HPDE6-E6E7 (cell line): ENCODE data around the gene FURIN.
A peak's percentile ranks its signal among the peaks of the same experiment; 100 is the strongest.
"Not testable (repeated sequence)": the region's sequence is repeated elsewhere in the genome, so short reads cannot be mapped to it uniquely, and the experiment has no call there.

Experiments
- DNase-seq: peaks from one replicate; pipeline ENCODE4 v3.0.0; 2011; ENCODE audit warnings: missing footprints; ENCODE audit errors: extremely low spot score

Gene FURIN

DNA sequence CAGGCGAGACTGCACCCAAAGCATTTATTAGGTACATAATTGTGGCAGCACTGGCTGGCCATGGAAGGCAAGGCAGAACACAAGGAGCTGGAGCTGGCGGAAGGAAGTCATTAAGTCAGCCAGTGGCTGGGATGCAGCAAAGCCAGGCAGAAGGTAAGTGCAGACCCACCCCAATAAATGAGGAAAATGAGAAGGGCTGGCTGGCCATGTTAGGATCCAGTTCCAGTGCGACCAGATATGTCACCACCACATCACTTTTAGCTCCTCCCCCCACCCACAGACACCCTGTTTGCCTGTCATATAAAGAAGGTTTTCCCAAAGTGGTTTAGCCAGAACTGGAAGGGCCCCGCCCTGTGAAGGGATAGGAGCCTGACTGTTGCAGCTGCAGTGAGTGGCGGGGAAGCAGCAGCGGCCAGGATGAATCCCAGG, at the start of gene FURIN:
TSS of gene FURIN (plus strand) at position 328 of the 429 bp plus-strand sequence. CDS start 7,153 bp downstream, outside the sequence.
- no peak for DNase-seq

DNA sequence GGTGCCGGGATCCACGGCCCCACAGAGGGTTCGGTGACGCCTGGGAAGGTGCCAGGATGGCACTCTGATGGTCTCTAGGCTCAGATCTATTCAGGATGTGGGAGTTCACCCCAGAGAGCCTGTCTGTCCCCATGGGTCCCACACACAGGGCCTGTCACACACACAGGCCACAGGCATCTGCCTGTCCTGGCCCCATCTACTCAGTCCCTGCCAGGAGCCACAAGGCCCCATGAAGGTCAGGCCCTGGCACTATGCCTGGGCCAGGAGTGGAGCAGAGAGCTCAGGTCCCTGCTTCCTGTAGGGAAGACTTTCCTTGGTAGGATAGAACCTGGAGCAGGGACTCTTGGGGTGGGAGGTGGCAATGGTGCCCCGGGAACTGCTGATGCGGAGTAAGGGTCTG, 49.0 kb upstream of the FURIN start:
- no peak for DNase-seq

DNA sequence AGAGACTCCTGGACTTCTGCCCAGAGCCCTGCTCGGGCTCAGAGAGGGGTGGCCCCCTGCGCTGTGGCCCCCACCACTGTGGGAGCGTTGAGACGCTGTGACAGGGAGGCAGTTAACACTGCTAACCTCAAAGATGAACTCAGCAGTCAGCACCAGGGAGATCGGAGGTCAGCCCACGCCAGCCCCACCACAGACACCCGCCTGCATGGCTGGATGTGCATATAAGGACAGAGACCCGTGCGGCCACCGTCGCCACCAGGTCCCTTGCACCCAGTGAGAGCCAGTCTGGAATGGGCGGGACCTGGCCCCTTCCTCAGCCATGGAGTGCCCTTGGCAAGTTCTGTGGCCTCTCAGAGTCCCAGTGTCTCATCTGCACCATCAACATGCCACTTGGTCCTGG, 48.5 kb upstream of the FURIN start:
- no peak for DNase-seq

DNA sequence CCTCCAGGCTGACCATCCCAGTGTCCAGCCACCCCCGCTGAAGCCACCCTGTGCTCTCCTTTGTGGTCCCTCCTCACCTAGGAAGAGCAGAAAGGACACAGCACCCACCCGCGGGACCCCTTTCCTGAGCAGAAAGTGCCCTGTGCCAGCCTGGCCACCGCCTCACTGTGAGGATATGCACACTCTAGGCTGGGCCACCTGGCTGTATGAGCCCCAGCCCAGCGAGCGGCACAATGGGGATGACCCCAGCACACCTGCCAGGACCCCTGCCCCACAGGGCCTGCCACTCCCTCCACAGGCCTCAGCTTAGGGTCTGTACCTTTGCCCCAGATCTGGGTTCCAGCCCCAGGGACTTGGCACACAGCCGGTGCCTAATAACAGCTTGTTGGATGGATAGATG, 47.9 kb upstream of the FURIN start:
- DNase-seq, result no peak

DNA sequence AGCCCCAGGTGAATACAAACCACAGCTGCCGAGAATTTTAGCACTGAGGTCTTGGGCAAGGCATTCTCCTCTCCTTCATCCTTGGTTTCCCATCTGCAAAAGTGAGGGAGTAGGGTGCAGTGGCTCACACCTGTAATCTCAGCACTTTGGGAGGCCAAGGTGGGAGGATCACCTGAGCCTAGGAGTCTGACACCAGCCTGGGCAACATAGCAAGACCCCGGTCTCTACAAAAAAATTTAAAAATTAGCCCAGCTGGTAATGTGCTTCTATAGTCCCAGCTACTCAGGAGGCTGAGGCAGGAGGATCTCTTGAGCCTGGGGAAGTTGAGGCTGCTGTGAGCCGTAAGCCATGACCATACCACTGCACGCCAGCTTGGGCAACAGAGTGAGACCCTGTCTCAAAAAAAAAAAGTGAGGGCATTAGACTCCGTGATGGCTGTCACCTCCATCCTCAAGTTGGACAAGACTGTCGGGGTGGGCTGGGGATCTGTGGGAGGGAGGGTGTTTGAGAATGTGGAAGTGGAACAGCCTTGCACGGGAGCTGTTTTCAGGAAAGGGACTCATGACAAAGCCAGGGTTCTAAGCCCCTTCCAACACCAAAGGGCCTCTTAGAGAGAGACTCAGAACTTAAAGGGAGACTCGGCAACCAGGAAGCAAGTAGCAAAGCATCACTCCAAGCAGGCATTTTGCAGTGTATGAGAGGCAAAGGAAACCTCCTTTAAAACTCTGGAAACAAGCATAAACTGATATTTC, 46.0 kb upstream of the FURIN start:
- DNase-seq, result no peak

DNA sequence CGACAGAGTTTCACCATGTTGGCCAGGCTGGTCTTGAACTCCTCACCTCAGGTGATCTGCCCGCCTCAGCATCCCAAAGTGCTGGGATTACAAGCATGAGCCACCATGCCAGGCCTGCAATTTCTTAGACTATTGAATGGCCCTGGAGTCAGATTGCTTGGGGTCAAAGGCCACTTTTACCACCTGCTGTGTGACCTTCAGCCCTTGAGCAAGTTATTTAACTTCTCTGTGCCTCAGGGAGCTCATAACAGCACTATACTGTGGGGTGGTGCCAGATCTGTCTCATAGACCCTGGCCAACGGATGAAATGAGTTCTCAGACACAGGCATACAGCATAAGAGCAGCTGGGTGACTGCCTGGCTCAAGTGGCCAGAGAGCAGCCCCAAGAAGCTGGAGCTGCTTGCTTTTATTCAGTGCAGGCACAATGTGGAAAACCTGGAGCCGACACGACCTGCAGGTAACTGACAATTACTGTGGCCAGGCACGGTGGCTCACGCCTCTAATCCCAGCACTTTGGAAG, 44.9 kb upstream of the FURIN start:
- no peak for DNase-seq

DNA sequence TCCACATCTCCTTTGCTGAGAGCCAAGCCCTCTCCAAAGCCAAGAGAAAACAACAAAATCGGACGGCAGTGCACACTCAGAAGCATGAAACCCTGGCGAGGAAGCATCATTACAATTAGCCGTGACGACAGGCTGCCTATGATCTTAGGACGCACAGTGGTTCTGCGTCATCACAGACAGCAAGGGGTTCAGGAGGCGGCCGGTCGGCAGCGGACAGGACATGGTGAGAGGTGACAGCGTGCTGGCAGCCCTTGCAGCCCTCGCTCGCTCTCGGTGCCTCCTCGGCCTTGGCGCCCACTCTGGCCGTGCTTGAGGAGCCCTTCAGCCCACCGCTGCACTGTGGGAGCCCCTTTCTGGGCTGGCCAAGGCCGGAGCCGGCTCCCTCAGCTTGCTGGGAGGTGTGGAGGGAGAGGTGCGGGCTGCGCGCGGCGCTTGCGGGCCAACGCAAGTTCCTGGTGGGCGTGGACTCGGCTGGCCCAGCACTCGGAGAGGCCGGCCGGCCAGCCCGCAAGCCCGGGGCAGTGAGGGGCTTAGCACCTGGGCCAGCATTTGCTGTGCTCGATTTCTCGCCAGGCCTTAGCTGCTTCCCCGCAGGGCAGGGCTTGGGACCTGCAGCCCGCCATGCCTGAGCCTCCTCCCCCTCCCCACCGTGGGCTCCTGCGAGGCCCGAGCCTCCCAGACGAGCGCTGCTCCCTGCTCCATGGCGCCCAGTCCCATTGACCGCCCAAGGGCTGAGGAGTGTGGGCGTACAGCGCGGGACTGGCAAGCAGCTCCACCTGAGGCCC, 43.1 kb upstream of the FURIN start:
- not testable (repeated sequence) for DNase-seq

DNA sequence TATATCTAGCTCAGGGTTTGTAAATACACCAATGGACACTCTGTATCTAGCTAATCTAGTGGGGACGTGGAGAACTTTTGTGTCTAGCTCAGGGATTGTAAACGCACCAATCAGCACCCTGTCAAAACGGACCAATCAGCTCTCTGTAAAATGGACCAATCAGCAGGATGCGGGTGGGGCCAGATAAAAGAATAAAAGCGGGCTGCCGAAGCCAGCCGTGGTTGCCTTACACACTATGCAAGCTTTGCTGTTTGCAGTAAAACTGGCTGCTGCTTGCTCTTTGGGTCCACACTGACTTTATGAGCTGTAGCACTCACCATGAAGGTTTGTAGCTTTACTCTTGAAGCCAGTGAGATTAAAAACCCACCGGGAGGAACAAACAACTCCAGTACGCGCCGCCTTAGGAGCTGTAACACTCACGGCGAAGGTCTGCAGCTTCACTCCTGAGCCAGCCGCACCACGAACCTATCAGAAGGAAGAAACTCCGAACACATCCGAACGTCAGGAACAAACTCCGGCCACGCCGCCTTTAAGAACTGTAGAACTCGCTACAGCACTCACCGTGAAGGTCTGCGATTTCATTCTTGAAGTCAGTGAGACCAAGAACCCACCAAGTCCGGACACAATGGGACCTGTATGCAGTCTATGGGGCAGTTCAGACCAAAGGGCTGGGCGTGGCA, 42.0 kb upstream of the FURIN start:
- DNase-seq, result not testable (repeated sequence)

DNA sequence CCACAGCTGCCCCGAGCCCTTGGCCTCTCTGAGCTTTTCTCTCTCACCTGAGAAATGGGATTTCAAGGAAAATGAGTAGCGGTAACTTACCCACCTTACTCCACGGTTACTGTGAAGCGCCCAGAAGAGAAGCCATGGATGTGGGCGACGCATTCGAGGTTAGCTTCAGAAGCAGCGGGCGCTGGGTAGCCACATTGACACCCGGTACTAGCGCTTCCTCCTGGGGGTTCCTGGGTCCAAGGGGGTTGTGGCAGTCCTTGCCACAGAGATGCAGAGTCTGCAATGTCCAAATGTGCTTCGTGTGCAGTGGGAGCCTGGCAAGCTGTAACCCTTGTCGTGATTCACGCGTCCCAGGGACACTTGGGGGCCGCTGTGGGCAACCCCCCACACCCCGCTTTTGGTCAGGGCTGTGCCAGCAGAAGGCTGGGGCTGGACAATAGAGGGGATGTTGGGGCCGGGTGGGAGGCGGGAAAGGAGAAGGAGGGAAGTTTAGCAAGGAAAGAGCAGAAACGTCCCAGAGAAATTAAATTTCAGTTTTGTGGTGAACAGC, 41.4 kb upstream of the FURIN start:
- no peak for DNase-seq

DNA sequence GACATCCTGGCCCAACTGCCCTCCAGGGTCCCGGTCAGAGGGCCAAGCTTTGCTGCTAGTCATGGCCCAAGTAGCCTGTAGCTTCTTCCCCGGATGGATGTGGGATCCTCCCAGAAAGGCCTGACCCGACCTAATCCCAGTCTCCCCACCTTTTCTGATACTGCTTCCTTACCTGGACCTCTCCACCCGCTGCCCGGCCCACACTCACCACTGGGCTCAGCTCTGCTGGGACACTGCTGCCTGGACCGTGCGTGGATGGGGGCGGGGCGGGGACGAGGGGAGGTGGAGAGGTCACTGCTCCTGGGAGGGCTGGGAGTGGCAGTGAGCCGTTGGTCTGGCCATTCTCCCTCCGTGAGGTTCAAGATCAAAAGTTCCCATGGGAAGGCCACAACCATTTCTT, 40.3 kb upstream of the FURIN start:
- no peak for DNase-seq

DNA sequence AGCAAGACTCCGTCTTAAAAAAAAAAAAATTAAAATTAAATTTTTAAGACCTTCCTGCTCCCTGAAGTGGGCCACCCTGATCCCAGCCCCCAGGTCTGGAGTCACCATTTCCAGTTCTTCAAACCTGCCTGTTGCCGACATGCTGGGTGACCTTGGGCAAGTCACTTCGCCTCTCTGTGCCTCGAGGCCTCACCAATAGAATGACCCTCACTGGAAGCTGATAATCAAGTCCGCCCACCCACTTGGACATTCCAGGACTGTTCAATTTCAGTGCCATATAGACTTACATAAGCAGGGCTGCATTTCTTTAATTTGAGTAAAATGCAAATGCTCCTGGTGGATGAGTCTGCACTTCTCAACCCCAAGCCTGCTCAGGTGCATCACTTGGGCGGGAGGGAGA, 39.3 kb upstream of the FURIN start:
- DNase-seq, result no peak

DNA sequence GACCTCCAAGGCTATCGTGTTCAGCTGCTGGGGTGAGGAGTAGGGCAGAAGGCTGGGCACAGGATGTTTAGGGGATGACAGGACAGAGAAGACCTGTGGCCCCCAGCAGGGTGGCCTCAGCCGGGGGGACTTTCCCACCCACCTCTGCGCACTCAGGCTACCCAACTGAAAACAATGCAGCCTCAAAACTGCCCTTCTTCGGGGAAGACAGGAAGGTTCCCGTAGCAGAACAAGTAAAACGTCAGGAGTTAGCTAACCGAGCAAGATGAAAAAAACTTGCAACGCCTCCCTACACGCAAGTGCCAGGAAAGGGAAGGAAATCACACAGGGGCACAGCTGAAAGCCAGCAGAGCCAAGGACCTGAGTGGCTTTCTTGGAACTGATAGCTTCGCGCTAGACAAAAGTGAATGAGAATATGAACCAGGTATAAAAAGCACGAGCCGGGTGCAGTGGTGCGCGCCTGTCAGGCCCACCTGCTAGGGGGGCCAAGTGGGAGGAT, 38.4 kb upstream of the FURIN start:
- no peak for DNase-seq

DNA sequence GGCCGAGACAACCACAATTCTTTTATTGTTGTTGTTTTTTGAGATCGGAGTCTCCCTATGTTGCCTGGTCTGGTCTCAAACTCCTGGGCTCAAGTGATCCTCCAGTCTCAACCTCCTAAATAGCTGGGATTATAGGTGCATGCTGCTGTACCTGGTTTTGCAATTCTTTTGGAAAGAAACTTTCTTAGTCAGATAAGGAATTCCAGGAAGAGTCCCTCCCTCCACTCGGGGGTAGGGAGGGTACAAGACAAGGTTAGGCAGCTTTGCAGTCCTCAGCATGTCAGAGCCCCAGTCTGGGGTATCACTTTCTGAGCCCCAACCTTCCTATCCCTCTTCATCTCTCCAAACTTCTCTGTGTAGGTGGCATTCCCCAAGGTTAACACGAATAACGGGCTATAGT, 33.8 kb upstream of the FURIN start:
- DNase-seq, result no peak

DNA sequence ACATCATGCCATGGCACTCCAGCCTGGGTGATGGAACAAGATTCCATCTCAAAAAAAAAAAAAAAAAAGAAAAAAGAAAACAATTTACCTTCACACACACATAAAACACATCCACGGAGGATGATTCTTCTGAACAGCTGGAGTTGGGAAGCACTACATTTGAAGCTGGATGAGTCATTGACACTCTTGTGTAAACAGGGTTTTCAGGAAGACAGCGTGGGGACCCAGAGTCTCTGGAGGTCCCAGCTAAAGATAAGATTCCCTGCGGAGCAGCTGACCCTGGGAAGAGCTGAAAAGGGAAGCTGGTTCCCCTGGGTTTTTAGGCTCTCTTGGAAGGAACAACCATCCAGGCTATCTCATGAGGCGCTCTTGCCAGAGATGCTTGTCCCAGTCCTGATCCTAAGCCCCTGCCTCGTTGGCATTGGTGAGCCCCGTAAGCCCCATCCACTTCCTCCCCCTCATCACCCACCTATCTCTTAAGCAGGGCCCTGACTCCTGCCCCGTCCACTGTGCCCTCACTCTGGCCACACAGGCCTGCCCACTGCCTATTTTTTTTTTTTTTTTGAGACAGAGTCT, 32.0 kb upstream of the FURIN start:
- DNase-seq, result no peak

DNA sequence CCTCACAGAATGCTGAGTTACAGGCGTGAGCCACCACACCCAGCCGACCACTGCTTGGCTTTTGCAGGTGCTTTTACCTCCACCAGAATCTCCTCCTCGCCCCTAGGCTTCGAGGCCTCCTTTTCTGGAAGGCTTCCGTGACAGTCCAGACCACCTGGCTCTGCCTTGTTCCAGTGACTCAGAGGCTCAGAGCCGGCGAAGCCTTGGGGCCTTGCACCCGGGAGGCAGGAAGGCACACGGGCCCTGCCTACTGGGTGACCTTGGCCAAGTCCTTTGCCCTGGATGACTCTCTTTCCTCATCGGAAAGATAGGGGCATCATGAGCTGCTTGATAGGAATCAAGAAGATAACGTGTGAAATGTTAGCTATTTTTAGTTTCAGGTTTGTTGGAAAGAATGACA, 31.3 kb upstream of the FURIN start:
- no peak for DNase-seq

DNA sequence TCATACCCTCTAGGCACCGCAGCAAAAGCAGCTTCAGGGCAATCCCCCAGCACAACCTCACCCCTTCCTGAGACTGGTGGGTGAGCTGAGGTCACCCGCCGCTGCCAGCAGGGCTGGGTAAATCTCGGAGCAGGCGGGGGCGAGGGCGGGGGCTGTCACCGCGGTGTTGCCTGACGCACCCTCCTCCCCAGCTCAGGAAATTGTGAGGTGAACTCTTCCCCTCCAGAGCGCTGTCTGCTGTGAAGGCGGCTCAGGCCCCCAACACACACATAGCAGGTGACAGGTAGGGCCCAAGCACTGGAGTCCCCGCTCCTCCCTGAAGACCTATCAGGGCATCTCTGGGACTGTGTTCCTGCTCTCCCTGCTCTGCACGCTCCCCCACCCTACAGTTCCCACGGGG, 30.2 kb upstream of the FURIN start:
- no peak for DNase-seq

DNA sequence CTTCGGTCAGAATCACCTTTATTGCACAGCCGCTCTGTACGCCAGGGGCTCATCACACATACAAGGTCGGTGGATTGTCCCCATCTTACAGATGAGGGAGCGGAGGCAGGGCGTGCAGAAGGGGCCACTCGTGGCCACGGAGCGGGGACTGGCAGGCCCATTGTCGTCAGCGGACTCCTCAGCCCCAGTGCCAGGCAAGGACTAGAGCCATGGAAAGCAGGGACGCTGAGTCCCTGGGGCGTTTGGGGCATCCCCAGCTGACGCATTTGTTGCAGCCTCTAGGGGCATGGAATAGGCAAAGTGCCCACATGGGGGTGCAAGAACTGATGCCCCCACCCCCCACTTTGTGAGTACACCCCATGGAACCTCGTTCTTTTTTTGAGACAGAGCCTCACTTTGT, 29.8 kb upstream of the FURIN start:
- no peak for DNase-seq

DNA sequence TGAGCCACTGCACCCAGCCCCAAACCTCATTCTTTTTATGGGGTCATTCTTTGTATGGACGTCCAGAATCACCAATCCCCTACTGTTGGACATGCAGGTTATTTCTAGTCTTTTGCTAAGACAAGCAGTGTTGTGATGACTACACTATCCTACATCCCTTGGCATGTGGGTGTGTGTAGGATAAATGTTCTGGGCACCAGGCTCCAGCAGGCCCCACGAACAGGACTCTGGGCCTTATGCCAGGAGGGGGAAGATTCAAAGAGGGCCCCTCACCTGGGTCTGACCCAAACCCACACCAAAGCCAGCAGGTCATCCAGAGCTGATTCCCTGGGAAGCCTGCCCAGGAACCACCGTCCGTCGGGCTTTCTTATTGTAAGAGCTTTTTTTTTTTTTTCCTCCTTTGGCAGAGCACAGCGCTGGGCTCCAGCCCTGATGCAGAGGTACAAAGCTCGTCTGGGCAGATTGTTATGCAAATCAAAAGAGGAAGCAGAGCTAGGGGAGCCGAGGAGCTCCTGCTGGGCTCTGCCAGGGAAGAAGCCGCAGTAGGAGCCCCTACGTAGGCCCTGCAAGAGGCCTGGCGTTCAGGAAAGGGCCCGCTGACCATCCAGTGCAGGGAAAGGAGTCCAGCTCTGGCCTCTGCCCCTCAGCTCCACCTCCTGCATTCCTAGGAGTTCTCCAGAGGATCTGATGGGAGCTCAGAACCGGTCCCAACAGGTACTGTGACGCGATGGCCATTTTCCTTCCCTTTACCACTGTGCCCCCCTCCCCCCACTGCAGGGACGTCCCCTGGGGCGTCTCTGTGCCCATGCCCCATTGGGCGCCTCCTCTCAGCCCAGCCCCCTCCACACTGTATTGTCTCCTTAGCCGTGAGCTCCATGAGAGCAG, 29.0 kb upstream of the FURIN start:
- peak; percentile 56 for DNase-seq

DNA sequence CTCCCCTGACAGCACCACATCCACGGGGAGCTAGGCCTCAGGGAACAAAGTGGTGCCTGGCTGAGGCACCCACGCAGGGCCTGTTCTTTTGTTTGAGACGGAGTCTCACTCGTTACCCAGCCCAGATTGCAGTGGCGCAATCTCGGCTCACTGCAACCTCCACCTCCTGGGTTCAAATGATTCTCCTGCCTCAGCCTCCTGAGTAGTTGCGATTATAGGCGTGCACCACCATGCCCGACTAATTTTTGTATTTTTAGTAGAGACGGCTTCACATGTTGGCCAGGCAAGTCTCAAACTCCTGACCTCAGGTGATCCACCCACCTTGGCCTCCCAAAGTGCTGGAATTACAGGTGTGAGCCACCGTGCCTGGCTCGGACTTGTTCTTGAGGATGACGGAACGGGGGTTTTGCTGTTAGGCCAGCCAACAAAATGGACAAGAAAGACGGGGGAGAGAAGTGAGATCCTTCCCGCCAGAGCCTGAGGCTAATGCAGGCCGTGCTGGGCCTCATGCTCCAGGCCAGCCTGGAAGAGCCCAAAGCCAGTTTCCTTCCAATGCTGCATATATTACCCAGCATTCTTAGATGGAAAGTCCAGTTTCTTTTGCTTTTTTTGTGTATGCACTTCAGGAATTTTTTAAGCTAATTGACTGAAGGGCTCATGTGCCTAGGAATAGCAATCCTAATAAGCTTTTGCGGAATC, 28.1 kb upstream of the FURIN start:
- no peak for DNase-seq

DNA sequence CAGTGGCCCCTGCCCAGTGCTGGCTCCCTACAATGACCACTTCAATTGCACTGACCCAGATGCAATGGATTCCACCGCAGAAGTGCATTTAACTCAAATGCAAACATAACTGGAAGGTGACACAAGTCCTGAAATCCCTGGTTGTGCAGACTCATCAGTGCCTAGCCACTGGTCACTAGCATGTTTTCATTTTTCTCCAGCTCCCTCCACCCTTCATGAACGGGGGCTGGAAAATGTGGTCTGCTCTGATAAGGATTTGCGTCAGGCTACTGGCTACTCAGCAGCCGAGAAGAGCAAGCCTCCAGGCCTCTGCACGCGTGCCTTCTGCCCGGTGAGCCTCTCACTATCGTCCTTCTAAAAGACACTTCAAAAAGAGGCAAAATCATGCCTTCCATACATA, 27.4 kb upstream of the FURIN start:
- DNase-seq, result no peak
